ENCODE data around the gene ARFGAP1.
"Not testable (repeated sequence)": the region's sequence is repeated elsewhere in the genome, so short reads cannot be mapped to it uniquely, and the experiment has no call there.

ARFGAP1 gene

DNA sequence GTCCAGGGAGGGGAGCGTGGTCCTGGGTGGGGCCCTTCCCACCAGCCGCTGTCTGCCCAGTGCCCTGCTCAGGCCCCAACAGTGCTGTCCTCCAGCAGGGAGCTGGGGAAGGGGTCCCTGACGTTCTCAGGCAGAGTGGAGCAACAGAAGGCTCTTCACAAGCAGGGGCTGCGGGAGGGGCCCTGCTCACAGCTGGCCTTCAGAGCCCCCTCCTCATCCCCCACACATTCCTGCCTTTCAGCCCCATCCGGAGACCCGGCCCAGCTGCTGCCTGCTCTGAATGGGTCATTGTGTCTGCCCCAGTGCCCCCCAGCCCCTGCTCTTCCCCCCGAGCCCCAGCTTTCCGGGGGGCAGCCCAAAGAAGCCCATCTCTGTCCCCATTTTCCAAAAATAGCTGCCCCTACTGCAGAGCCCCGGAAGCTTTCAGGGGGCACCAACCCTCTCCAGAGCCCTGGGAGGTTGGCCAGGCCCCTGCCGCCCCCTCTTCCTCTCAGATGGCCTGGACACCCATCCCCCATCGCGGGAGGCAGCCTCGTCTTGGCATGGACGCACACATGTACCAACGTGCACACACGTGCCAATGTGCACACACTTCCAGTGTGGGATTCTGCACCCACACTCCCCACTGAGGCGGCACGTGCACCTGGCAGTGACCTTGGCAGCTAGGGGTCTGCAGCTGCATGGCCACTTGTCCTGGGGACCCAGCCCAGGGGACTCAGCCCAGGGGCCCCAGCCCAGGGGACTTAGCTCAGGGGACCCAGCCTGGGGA lies 24.1 kb downstream of the ARFGAP1 start:
- H3K9me3 ChIP-seq (ENCODE audit: low read length): peaks cover 6% of the 10 kb centered on the region
- no peak overlapping the region for H3K27ac ChIP-seq (ENCODE audit: low read depth, low read length)
- H3K4me3 ChIP-seq (ENCODE audit: low read depth in 1 of 2, low read length in 2 of 2): no peak overlapping the region
- no peaks in the 10 kb centered on the region for H3K4me1 ChIP-seq (ENCODE audit: insufficient read depth, low read length)
- peaks cover 0 to 65% of the 10 kb centered on the region in 2 donors for H3K27me3 ChIP-seq (ENCODE audit: control insufficient read depth in 1 of 2, insufficient read depth in 2 of 2, low read length in 2 of 2)
- no peaks in the 10 kb centered on the region for H3K36me3 ChIP-seq (ENCODE audit: insufficient read depth, low read length)
- no peak overlapping the region for H3K9ac ChIP-seq (ENCODE audit: low read length)

DNA sequence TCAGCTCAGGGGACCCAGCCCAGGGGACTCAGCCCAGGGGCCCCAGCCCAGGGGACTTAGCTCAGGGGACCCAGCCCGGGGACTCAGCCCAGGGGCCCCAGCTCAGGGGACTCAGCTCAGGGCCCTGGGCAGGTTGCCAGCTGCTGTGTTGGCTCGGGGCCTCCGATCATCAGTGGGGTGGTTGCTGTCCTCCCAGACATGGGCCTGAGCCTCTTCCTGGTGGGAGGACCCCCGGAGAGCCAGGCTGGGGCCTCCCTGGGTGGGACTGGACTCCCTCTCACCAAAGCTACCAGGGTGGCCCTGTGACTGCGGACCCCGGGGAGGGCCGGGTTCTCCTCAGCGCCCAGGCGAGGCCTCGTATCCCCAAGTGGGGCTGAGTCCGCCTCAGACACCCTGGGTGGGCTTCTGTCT lies 24.8 kb downstream of the ARFGAP1 start:
- no peak overlapping the region for H3K9ac ChIP-seq (ENCODE audit: low read length)
- no peak overlapping the region for H3K4me3 ChIP-seq (ENCODE audit: low read depth in 1 of 2, low read length in 2 of 2)
- H3K27ac ChIP-seq (ENCODE audit: low read depth, low read length): no peak overlapping the region
- peaks cover 0 to 61% of the 10 kb centered on the region in 2 donors for H3K27me3 ChIP-seq (ENCODE audit: control insufficient read depth in 1 of 2, insufficient read depth in 2 of 2, low read length in 2 of 2)
- H3K36me3 ChIP-seq (ENCODE audit: insufficient read depth, low read length): no peaks in the 10 kb centered on the region
- peaks cover 6% of the 10 kb centered on the region for H3K9me3 ChIP-seq (ENCODE audit: low read length)
- H3K4me1 ChIP-seq (ENCODE audit: insufficient read depth, low read length): no peaks in the 10 kb centered on the region

DNA sequence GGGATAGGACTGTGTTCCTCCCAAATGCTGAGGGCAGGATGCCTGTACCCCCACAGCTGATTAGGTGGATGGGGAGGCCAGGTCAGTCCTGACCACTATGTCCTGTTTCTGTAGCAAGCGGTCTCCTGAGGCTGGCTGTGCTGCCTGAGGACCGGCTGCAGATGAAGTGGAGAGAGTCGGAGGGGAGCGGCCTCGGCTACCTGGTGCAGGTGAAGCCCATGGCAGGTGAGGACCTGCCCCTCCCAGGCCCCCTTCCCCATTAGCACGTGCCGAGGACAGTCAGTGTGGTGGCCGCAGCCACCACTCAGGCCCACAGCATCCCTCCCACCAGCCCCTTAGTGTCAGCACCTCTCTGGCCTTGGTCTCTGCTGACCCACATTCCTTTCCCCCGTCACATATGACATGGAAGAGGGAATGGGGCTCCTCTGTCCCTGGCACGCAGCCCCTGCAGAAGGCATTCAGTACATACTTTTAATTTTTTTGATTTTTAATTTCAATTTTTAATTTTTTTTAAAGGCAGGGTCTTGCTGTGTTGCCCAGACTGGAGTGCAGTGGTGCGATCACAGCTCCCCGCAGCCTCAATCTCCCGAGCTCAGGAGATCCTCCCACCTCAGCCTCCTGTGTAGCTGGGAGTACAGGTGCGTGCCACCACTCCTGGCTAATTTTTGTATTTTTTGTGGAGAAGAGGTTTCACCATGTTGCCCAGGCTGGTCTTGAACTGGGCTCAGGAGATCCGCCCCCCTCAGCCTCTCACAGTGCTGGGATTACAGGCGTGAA lies 25.4 kb downstream of the ARFGAP1 start:
- Histone ChIP-seq H3K4me1 (ENCODE audit: insufficient read depth, low read length) (no peaks in the 10 kb centered on the region), H3K36me3 (ENCODE audit: insufficient read depth, low read length) (no peaks in the 10 kb centered on the region)

DNA sequence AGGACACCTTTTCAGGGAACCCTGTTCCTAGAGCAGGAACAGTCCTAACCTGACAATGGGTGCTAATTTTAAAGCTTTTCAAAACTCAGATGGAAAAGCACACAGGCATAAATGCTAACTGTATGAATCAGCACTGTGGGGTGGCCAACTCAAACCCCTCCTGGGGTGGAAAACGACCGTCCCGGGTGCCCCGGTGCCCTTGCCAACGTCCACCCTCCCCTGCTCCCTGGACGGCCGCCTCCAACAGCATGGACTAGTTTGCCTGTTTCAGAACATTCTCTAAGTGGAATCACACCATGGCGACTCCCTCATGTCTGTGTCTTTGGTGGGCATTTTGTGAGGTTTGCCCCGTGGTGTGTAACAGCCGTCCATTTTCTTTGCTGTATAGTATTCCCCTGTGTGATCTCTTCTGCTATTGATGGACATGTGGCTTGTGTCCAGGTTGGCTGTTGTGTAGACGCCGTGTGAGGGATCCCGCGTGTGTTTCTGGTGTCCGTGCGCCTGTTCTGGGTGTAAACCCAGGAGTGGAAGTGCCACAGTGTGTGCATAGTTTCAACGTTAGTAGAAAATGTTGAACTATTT lies 26.2 kb downstream of the ARFGAP1 start:
- H3K4me1 ChIP-seq (ENCODE audit: insufficient read depth, low read length): no peaks in the 10 kb centered on the region
- peaks cover 6% of the 10 kb centered on the region for H3K9me3 ChIP-seq (ENCODE audit: low read length)
- no peak overlapping the region for H3K27ac ChIP-seq (ENCODE audit: low read depth, low read length)
- H3K36me3 ChIP-seq (ENCODE audit: insufficient read depth, low read length): no peaks in the 10 kb centered on the region
- no peak overlapping the region for H3K9ac ChIP-seq (ENCODE audit: low read length)
- H3K4me3 ChIP-seq (ENCODE audit: low read depth in 1 of 2, low read length in 2 of 2): no peak overlapping the region
- peaks cover 0 to 49% of the 10 kb centered on the region in 2 donors for H3K27me3 ChIP-seq (ENCODE audit: control insufficient read depth in 1 of 2, insufficient read depth in 2 of 2, low read length in 2 of 2)

More for the DNA sequence above, 25.4 kb downstream of the ARFGAP1 start:
- Histone ChIP-seq H3K9ac (ENCODE audit: low read length) (no peak overlapping the region), H3K27ac (ENCODE audit: low read depth, low read length) (no peak overlapping the region), H3K4me3 (ENCODE audit: low read depth in 1 of 2, low read length in 2 of 2) (no peak overlapping the region), H3K9me3 (ENCODE audit: low read length) (peaks cover 6% of the 10 kb centered on the region), H3K27me3 (ENCODE audit: control insufficient read depth in 1 of 2, insufficient read depth in 2 of 2, low read length in 2 of 2) (peaks cover 0 to 55% of the 10 kb centered on the region in 2 donors)

DNA sequence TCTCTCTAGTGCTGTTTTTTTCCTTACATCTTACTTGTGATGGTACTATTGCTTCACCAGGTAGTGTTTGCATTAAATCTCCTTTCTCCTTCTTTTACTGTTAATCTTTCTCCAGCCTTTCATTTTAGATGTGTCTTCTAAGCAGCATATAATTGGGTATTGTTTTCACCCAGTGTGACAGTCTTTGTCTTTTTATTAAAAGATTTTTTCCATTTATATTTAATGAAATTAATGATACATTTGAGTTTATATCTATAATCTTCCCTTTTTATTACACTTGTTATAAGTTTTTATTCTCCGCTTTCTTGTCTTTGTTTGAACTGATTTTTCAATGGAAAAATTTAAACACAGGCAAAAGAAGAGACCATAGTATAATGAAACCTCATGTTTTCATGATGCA lies 29.1 kb downstream of the ARFGAP1 start:
- Histone ChIP-seq H3K36me3 (ENCODE audit: insufficient read depth, low read length) (no peaks in the 10 kb centered on the region), H3K27ac (ENCODE audit: low read depth, low read length) (no peak overlapping the region), H3K4me3 (ENCODE audit: low read depth in 1 of 2, low read length in 2 of 2) (no peak overlapping the region), H3K27me3 (ENCODE audit: control insufficient read depth in 1 of 2, insufficient read depth in 2 of 2, low read length in 2 of 2) (peaks cover 0 to 37% of the 10 kb centered on the region in 2 donors), H3K4me1 (ENCODE audit: insufficient read depth, low read length) (no peaks in the 10 kb centered on the region), H3K9me3 (ENCODE audit: low read length) (peaks cover 6% of the 10 kb centered on the region), H3K9ac (ENCODE audit: low read length) (no peak overlapping the region)

DNA sequence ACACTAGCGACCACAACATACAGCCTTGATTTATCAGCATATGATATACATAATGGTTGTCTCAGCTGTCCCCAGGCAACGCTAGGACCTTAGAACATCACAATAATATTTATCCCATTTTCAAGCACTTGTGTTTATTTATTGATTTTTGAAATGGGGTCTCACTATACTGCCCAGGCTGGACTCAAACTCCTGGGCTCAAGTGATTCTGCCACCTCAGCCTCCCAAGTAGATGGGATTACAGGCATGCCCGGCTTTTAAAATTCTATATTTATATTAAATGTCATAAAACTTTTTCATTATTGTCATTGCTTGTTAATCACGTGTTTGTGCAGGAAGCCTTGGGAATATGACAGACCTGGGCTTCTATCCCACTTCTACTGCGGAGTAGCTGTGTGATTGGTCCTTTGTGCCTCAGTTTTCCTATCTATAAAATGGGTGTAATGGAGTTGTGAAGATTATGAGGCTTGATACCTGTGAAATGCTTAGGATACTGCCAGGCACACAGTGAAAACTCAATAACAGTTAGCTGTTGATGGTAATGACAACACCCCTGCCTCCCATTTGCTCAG lies 30.6 kb downstream of the ARFGAP1 start:
- H3K9me3 ChIP-seq (ENCODE audit: low read length): peaks cover 6% of the 10 kb centered on the region
- H3K27ac ChIP-seq (ENCODE audit: low read depth, low read length): no peak overlapping the region
- no peaks in the 10 kb centered on the region for H3K4me1 ChIP-seq (ENCODE audit: insufficient read depth, low read length)
- H3K36me3 ChIP-seq (ENCODE audit: insufficient read depth, low read length): no peaks in the 10 kb centered on the region
- no peak overlapping the region for H3K9ac ChIP-seq (ENCODE audit: low read length)
- H3K4me3 ChIP-seq (ENCODE audit: low read depth in 1 of 2, low read length in 2 of 2): no peak overlapping the region
- peaks cover 0 to 38% of the 10 kb centered on the region in 2 donors for H3K27me3 ChIP-seq (ENCODE audit: control insufficient read depth in 1 of 2, insufficient read depth in 2 of 2, low read length in 2 of 2)

DNA sequence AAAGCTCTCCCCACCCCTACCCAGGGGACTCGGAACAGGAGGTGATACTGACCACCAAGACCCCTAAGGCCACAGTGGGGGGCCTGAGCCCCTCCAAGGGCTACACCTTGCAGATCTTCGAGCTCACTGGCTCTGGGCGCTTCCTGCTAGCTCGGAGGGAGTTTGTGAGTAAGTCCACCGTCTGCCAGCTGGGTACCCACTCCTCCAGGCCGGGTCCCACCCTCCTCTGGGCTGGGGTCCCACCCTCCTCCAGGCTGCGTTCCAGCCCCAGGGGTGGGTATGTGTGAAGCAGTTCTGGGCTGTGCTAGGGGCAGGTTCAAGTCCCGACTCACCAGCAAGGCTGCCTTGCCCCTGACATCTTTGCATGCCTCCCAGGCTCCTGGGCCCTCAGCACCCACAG lies 32.8 kb downstream of the ARFGAP1 start:
- Histone ChIP-seq H3K27me3 (ENCODE audit: control insufficient read depth in 1 of 2, insufficient read depth in 2 of 2, low read length in 2 of 2) (peaks cover 0 to 49% of the 10 kb centered on the region in 2 donors), H3K4me3 (ENCODE audit: low read depth in 1 of 2, low read length in 2 of 2) (no peak overlapping the region), H3K4me1 (ENCODE audit: insufficient read depth, low read length) (no peaks in the 10 kb centered on the region), H3K27ac (ENCODE audit: low read depth, low read length) (no peak overlapping the region), H3K9me3 (ENCODE audit: low read length) (no peaks in the 10 kb centered on the region), H3K36me3 (ENCODE audit: insufficient read depth, low read length) (no peaks in the 10 kb centered on the region), H3K9ac (ENCODE audit: low read length) (no peak overlapping the region)

DNA sequence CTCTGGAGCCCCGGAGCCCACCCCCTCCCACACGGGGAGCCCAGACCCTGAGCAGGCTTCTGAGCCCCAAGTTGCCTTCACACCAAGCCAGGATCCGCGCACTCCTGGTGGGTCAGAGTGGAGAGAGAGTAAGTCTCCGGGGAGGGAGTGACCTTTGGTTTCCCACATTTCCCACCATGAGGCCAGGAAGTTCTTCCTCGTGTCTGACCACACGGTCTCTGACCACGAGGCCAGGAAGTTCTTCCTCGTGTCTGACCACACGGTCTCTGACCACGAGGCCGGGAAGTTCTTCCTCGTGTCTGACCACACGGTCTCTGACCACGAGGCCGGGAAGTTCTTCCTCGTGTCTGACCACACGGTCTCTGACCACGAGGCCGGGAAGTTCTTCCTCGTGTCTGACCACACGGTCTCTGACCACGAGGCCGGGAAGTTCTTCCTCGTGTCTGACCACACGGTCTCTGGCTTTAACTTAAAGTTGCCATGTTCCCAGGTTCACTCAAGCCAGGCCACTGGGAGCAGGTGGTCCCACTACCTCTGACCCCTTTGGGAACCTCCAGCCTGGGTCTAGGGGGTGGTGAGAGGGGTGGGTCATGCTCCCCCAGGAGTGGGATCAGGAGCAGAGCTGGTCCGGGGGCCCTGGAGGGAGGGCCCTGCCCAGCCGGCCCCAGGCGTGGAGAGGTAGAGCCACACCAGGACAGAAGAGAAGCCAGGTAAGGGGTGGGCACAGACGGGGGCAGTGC lies 33.5 kb downstream of the ARFGAP1 start:
- H3K4me3 ChIP-seq (ENCODE audit: low read depth in 1 of 2, low read length in 2 of 2); H3K9me3 ChIP-seq (ENCODE audit: low read length); H3K4me1 ChIP-seq (ENCODE audit: insufficient read depth, low read length); H3K9ac ChIP-seq (ENCODE audit: low read length); H3K36me3 ChIP-seq (ENCODE audit: insufficient read depth, low read length); H3K27ac ChIP-seq (ENCODE audit: low read depth, low read length): not testable (repeated sequence)
- H3K27me3 ChIP-seq (ENCODE audit: control insufficient read depth in 1 of 2, insufficient read depth in 2 of 2, low read length in 2 of 2): peaks cover 0 to 50% of the 10 kb centered on the region in 2 donors

DNA sequence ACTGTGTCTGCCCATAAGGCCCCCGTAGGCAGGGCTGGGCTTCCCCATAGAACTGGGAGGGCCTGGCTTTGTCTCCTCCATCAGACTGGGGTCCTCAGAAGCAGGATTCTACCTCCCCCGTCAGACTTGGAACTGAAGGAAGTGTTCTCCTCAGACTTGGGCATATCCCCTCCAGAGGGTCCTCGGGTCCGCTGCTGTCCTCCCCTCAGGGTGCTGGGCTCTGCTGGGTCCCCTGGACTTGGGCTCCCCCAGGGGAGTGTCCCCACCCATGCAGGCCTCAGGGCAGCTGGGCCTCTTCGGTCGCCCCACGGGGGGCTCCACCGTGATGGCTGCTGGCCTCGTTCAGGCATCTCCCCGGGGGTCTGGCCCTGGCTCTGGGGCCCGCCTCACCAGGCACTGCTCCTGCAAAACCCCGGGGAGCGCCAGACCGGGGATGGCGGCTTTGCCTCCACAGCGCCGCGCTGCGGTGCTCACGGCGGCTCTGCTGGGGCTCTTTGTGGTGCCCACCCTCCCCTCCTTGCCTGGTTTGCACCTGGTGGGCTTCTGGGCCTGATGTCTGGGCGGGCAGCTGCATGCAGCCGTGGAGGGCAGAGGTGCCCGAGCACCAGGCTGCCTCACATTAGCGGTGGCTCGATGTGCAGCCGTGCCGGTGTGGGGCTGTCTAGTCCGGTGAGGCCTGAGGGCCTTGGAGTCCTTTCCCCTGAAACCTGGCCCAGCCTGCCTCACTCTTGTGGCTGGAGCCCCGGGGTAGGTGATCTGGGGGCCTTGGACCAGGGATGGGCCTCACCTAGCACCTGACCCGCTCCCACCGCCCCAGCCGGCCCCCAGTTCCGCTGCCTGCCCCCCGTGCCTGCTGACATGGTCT lies 34.3 kb downstream of the ARFGAP1 start:
- H3K4me1 ChIP-seq (ENCODE audit: insufficient read depth, low read length): no peaks in the 10 kb centered on the region
- H3K4me3 ChIP-seq (ENCODE audit: low read depth in 1 of 2, low read length in 2 of 2): no peak overlapping the region
- H3K9ac ChIP-seq (ENCODE audit: low read length): no peak overlapping the region
- no peaks in the 10 kb centered on the region for H3K9me3 ChIP-seq (ENCODE audit: low read length)
- H3K27me3 ChIP-seq (ENCODE audit: control insufficient read depth in 1 of 2, insufficient read depth in 2 of 2, low read length in 2 of 2): peaks cover 0 to 50% of the 10 kb centered on the region in 2 donors
- no peak overlapping the region for H3K27ac ChIP-seq (ENCODE audit: low read depth, low read length)
- H3K36me3 ChIP-seq (ENCODE audit: insufficient read depth, low read length): no peaks in the 10 kb centered on the region

DNA sequence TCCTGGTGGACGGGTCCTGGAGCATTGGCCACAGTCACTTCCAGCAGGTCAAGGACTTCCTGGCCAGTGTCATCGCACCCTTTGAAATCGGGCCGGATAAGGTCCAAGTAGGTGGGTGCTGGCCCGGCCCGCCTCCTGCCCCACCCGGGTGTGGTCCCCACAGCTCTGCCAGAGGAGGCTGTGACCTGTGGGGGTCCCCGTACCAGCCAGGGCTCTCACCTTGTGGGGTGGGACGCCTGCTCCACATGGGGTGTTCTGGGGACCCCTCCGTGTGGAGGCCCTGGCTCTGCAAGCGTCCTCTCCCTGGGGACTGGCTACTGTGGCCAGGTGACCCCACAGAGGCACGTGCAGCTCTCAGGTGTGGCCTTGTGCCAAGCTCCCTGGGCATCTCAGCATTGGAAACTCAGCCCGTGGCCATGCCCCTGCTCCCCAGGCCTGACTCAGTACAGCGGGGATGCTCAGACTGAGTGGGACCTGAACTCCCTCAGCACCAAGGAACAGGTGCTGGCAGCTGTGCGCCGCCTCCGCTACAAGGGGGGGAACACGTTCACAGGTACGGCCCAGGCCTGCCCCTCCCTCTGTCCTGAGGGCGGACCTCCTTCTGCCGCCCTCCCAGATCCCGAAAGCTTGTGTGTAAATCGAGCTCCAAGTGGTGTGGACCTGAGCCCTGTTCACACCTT lies 35.1 kb downstream of the ARFGAP1 start:
- Histone ChIP-seq H3K9me3 (ENCODE audit: low read length) (no peaks in the 10 kb centered on the region), H3K27me3 (ENCODE audit: control insufficient read depth in 1 of 2, insufficient read depth in 2 of 2, low read length in 2 of 2) (peaks cover 0 to 50% of the 10 kb centered on the region in 2 donors), H3K9ac (ENCODE audit: low read length) (no peak overlapping the region), H3K36me3 (ENCODE audit: insufficient read depth, low read length) (no peaks in the 10 kb centered on the region), H3K4me1 (ENCODE audit: insufficient read depth, low read length) (no peaks in the 10 kb centered on the region), H3K27ac (ENCODE audit: low read depth, low read length) (no peak overlapping the region), H3K4me3 (ENCODE audit: low read depth in 1 of 2, low read length in 2 of 2) (no peak overlapping the region)

All from muscle layer of colon (tissue), 2 donors.